Natural killer cell (primary cell): Measurements from ENCODE around the gene MAP4K4. TPM values are rescaled to one million over a fixed set of nuclear protein-coding genes. Genes with fewer than 3 reads are reported as not detected.

Experiments used
- ATAC-seq, 3 donors: fragments of 150-1000 bp in 2 of 3; fragments of 200-7000 bp in 1 of 3; cut with Tn5 transposase; 1 replicate in 1 of 3; 2 replicates in 2 of 3; pipeline ENCODE4 v1.10.0; 2021; ENCODE audit warnings: mild to moderate bottlenecking in 2 of 3, moderate library complexity in 2 of 3
- DNase-seq, 2 donors: peaks; one replicate each; pipeline versions ENCODE4 v3.0.0 to v3.0.0-alpha.2; 2013 to 2021; ENCODE audit warnings: mixed read lengths in 1 of 2
- H3K27ac ChIP-seq: one replicate; pipeline ENCODE4 v1.5.1; 2013; ENCODE audit warnings: mild to moderate bottlenecking, low read length
- H3K27me3 ChIP-seq: one replicate; pipeline ENCODE4 v1.6.1; 2013; ENCODE audit warnings: low read length; ENCODE audit not compliant: control insufficient read depth, insufficient read depth
- H3K36me3 ChIP-seq: one replicate; pipeline ENCODE4 v1.6.1; 2013; ENCODE audit warnings: low read length; ENCODE audit not compliant: control insufficient read depth, insufficient read depth
- H3K4me1 ChIP-seq: one replicate; pipeline ENCODE4 v1.6.1; 2013; ENCODE audit warnings: low read length; ENCODE audit not compliant: control insufficient read depth, insufficient read depth
- H3K4me3 ChIP-seq: one replicate; pipeline ENCODE4 v1.5.1; 2013; ENCODE audit warnings: low read length
- H3K9me3 ChIP-seq: one replicate; pipeline ENCODE4 v1.6.1; 2013; ENCODE audit warnings: low read length; ENCODE audit not compliant: control insufficient read depth, insufficient read depth
- H3K27ac Mint-ChIP-seq, 2 donors: one replicate each; pipeline ENCODE4 v1.8.0; 2022; ENCODE audit warnings: mild to moderate bottlenecking in 2 of 2, mixed read lengths in 2 of 2, moderate library complexity in 1 of 2
- H3K27me3 Mint-ChIP-seq, 2 donors: one replicate each; pipeline ENCODE4 v1.8.0; 2022; ENCODE audit warnings: low read depth in 2 of 2, mixed read lengths in 2 of 2
- H3K36me3 Mint-ChIP-seq: one replicate; pipeline ENCODE4 v1.8.0; 2022; ENCODE audit warnings: mixed read lengths
- H3K4me1 Mint-ChIP-seq, 2 donors: one replicate each; pipeline ENCODE4 v1.8.0; 2022; ENCODE audit warnings: mixed read lengths in 2 of 2
- H3K4me3 Mint-ChIP-seq: one replicate; pipeline ENCODE4 v1.8.0; 2022; ENCODE audit warnings: mild to moderate bottlenecking, moderate library complexity, mixed read lengths
- H3K9me3 Mint-ChIP-seq, 2 donors: one replicate each; pipeline ENCODE4 v1.8.0; 2022; ENCODE audit warnings: mixed read lengths in 2 of 2
- CTCF ChIP-seq: fragments of 200-600 bp; IDR thresholded peaks from one replicate; pipeline ENCODE4 v1.8.0; 2022; ENCODE audit warnings: antibody characterized with exemption
- WGBS: methylation state at CpG from one replicate; pipeline ENCODE4 v1.1.7; 2013; ENCODE audit warnings: missing lambda C conversion rate; ENCODE audit not compliant: insufficient coverage; 5-methylcytosine and 5-hydroxymethylcytosine counted together
- intact Hi-C: fragments of 100-400 bp; cut with micrococcal nuclease; formaldehyde crosslinking; loops from one replicate; pipeline ENCODE4 v1.14.2; 2022
- total RNA-seq, 4 donors: library from RNA; stranded (reverse); fragments of 120-200 nt in 1 of 4; gene quantifications; one replicate each; pipeline versions ENCODE4 v1.2.3 to v1.2.4, GENCODE V29; 2013 to 2022

Gene MAP4K4
- total RNA-seq, 3 donors from 2014 or later (not counting 1 experiment from before 2014, with no cell fraction given), result 60.2 to 80.3 (median 66.5) TPM

- Histone ChIP-seq H3K36me3 (no peaks in the 10 kb centered on the region), H3K4me3 (no peak overlapping the region), H3K27me3 (no peaks in the 10 kb centered on the region), H3K4me1 (peaks cover 10% of the 10 kb centered on the region), H3K9me3 (no peaks in the 10 kb centered on the region), H3K27ac (no peak overlapping the region)
- TF ChIP-seq CTCF, result no peak
- Mint-ChIP-seq H3K4me3 (no peak overlapping the region), H3K27ac (no peak overlapping the region), H3K4me1 (peaks cover 44 to 57% of the 10 kb centered on the region in 2 donors), H3K27me3 (no peaks in the 10 kb centered on the region), H3K9me3 (no peaks in the 10 kb centered on the region), H3K36me3 (no peaks in the 10 kb centered on the region)
- intact Hi-C loops, result no loop called here
- no peak for ATAC-seq
- WGBS, result 100% methylated on average over 1 of the region's 1 CpG
- no peak for DNase-seq
These were observed 105.6 kb downstream of the MAP4K4 start for GRCh38 chr2:101803128-101803527.

DNA sequence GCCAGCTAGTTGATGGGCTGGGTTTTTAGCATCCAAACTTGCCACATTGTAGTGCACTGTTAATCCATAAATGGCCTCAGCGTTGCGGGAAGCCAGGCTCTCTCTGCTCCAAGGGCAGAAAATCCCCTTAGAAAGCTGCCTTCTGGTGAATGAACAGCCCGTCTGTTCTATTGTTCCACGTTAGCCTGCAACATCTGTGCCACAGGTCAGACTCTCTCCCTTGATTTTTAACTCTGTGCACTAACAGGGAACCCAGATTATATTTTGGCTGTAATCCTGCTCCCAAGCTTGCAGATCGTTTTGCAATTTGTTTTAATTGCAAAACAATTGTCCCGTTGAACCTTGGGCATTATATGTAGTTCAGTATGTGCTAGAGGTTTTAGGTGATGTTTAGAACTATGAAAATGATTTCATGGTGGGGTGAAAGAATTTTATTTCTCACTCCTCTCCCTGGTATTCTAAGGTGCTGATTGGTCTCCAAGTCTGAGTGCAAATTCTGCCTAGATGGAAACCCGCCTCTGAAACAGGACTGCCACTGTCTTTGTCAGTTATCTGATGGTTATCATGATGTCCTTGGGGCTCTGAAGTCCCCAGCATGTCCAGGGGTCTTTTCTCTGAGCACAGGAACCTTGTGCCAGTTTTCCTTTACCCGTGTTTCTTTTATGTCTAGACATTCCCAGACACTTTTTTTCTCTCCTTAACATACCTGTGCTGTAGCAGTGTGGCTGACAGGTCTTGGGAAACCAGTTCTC, 106.6 kb downstream of the MAP4K4 start:
- H3K9me3 Mint-ChIP-seq, result no peaks in the 10 kb centered on the region
- no peak overlapping the region for H3K27ac Mint-ChIP-seq
- intact Hi-C loops, result no loop called here
- Histone ChIP-seq H3K27ac (no peak overlapping the region), H3K4me3 (no peak overlapping the region), H3K27me3 (no peaks in the 10 kb centered on the region), H3K36me3 (no peaks in the 10 kb centered on the region), H3K4me1 (peaks cover 10% of the 10 kb centered on the region), H3K9me3 (no peaks in the 10 kb centered on the region)
- H3K4me1 Mint-ChIP-seq, result peaks cover 44 to 57% of the 10 kb centered on the region in 2 donors
- H3K4me3 Mint-ChIP-seq, result no peak overlapping the region
- WGBS, result 90% methylated on average over 8 of the region's 8 CpGs
- H3K36me3 Mint-ChIP-seq, result no peaks in the 10 kb centered on the region
- DNase-seq, result no peak
- H3K27me3 Mint-ChIP-seq, result no peaks in the 10 kb centered on the region
- no peak for TF ChIP-seq CTCF
- ATAC-seq, result no peak

GRCh38 chr2:101805152-101806088, 107.9 kb downstream of the MAP4K4 start:
- H3K36me3 Mint-ChIP-seq, result no peaks in the 10 kb centered on the region
- peaks cover 10% of the 10 kb centered on the region for H3K4me1 ChIP-seq
- H3K4me1 Mint-ChIP-seq, result peaks cover 42 to 53% of the 10 kb centered on the region in 2 donors
- intact Hi-C loops, result no loop called here
- no peaks in the 10 kb centered on the region for H3K9me3 Mint-ChIP-seq
- no peaks in the 10 kb centered on the region for H3K36me3 ChIP-seq
- H3K4me3 ChIP-seq, result no peak overlapping the region
- no peaks in the 10 kb centered on the region for H3K27me3 ChIP-seq
- H3K27me3 Mint-ChIP-seq, result no peaks in the 10 kb centered on the region
- no peaks in the 10 kb centered on the region for H3K9me3 ChIP-seq
- no peak for ATAC-seq
- H3K27ac Mint-ChIP-seq, result peak overlapping the region in 1 of 2 donors; percentile 63
- H3K4me3 Mint-ChIP-seq, result no peak overlapping the region
- no peak overlapping the region for H3K27ac ChIP-seq
- 90% methylated on average over 7 of the region's 9 CpGs for WGBS
- no peak for DNase-seq
- no peak for TF ChIP-seq CTCF
